NCI-H146 (cell line): Measurements from ENCODE around the gene SNAP23.

Source experiments
- DNase-seq: peaks from one replicate; lab custom pipeline; 2025; lab: John Stamatoyannopoulos, UW

The SNAP23 gene

GRCh38 chr15:42575188-42576039 is 80.0 kb downstream of the SNAP23 start, which contains the start of gene STARD9:
Gene STARD9 (plus strand): TSS chr15:42575606. CDS start chr15:42575716, 110 bp downstream.
- peak; percentile 97 for DNase-seq

DNA sequence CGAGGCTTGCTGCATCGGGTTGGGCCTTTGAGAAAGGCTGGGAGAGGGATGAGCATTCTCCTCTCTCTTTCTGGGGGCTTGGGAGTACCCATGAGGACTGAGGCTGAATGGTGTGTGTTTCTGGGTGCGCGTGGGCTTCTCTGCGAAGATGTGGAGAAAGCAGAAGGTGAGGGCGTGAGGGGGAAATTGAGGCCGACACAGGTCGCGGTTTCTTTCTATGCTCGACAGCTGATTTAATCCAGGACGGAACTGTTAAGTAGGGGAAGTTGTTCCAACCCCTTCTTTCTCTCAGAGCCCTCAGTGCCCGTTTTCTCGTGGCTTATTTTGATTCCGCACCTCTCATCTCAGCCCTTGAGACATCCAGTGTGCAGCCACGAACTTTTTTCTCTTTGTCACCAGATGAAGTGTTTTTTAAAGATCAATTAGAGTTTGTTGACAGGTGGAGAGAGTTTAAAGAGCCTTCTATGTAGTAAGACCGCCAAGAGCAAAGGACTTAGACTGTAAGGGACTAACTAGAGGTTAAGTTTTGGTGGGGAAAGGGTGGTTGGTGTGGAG is 80.7 kb downstream of the SNAP23 start:
- no peak for DNase-seq

GRCh38 chr15:42576776-42577175 is 81.3 kb downstream of the SNAP23 start:
- no peak for DNase-seq

GRCh38 chr15:42577514-42578031 is 82.1 kb downstream of the SNAP23 start:
- no peak for DNase-seq

GRCh38 chr15:42578984-42579537 is 83.6 kb downstream of the SNAP23 start:
- no peak for DNase-seq

DNA sequence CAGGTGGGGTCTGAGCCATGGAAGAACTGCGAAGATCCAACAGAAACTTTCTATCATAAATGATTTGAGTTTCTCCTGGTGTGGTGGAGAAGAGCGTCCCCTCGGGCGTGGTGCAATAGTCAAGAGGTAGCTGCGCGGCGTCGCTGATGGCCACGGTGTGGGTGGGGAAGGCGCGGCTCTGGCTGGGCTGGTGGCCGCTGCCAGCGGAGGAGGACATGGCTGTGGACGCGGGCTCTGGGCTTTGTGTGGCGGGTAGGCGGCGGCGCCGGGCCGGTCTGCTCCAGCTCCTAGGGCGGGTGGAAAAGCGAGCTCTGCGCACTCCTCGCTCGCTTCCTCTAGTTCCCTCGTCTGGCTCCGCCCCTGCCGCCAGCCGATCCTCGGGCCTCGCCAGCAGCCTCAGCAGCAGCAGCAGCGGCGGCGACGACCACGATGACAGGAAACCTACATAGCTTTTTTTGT is 85.9 kb downstream of the SNAP23 start:
- peak; percentile 81 for DNase-seq
